NB4 (cell line): Measurements from ENCODE around the gene OR2J1.
"Not testable (repeated sequence)": the region's sequence is repeated elsewhere in the genome, so short reads cannot be mapped to it uniquely, and the experiment has no call there.

Experiments
- DNase-seq: peaks from one replicate; pipeline ENCODE4 v3.0.0; 2010; ENCODE audit warnings: low read depth
- H3K4me3 ChIP-seq: one replicate; pipeline ENCODE4 v1.5.1; 2011; ENCODE audit warnings: mild to moderate bottlenecking, low read depth, low read length, moderate library complexity
- CTCF ChIP-seq: IDR thresholded peaks from one replicate; pipeline ENCODE4 v1.5.1; 2012; ENCODE audit warnings: low read depth, low read length
- MAX ChIP-seq: IDR thresholded peaks from 2 replicates; pipeline ENCODE4 v1.6.1; 2011; ENCODE audit warnings: low read depth, low read length
- MYC ChIP-seq: IDR thresholded peaks from 2 replicates; pipeline ENCODE4 v1.6.1; 2011; ENCODE audit warnings: low read depth, low read length
- POLR2A ChIP-seq: IDR thresholded peaks from 2 replicates; pipeline ENCODE4 v1.6.1; 2011; ENCODE audit warnings: mild to moderate bottlenecking; ENCODE audit not compliant: insufficient read length; ENCODE audit errors: extremely low read depth

Gene OR2J1

DNA sequence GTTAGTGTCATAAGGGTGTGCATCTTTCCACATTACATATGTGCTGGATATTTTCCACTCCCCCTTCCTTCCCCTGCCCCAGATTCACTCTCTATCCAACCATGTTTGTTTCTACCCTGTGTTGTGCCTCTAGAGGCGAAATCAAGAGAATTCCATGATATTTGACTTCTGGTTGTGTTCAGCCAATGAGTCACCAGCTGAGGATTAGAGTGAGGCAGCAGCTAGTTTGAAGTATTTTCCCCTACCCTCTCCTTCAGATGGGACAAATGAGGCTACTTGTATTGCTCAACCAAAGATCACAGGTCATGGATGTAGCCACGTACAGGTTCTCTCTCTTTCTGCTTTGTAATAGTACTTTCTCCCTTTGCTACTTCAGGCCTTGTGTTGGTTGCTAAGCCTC, 46.9 kb downstream of the OR2J1 start:
- TF ChIP-seq MYC, result no peak
- no peak for TF ChIP-seq MAX
- no peak overlapping the region for H3K4me3 ChIP-seq
- no peak for DNase-seq

GRCh38 chr6:29147074-29147473, 47.8 kb downstream of the OR2J1 start:
- DNase-seq, result no peak
- no peak overlapping the region for H3K4me3 ChIP-seq
- no peak for TF ChIP-seq CTCF
- TF ChIP-seq POLR2A, result no peak
- TF ChIP-seq MAX, result no peak
- TF ChIP-seq MYC, result no peak

- DNase-seq, H3K4me3 ChIP-seq: not testable (repeated sequence)
These were observed 50.2 kb downstream of the OR2J1 start for GRCh38 chr6:29149444-29149843.
